Endothelial cell of umbilical vein (primary cell): ENCODE measurements around the gene CALD1. TPM values are rescaled to one million over a fixed set of nuclear protein-coding genes. Genes with fewer than 3 reads are reported as not detected.

Experiments
- BruUV-seq: library from RNA; stranded (reverse); fragments of 400-500 nt; replicated peaks from 2 replicates; lab custom pipeline; 2021; lab: Mats Ljungman, UMichigan
- CTCF ChIA-PET: fragments of 300-600, 350-600 bp; sonication (Branson Sonifier 250); formaldehyde crosslinking; loops from one replicate; lab custom pipeline; 2021; ENCODE audit warnings: antibody characterized with exemption, inconsistent platforms; lab: Charles Lee
- POLR2A ChIA-PET: fragments of 300-600, 350-600 bp; sonication (Branson Sonifier 250); formaldehyde crosslinking; loops from one replicate; lab custom pipeline; 2021; ENCODE audit warnings: antibody characterized with exemption, inconsistent platforms; lab: Charles Lee
- DNase-seq: peaks from one replicate; pipeline ENCODE4 v3.0.0-alpha.2; 2011; ENCODE audit warnings: low read depth, low spot score
- FAIRE-seq: peaks from 2 replicates; lab custom pipeline; 2011; peaks lifted over from hg19 to GRCh38; lab: Jason Lieb, UNC
- H2AFZ ChIP-seq: 2 replicates; pipeline ENCODE4 v1.6.0; 2012; ENCODE audit warnings: low read depth, low read length, control low read depth, inconsistent platforms
- H3K27ac ChIP-seq: 2 replicates; pipeline ENCODE4 v1.5.1; 2011; ENCODE audit warnings: low read depth, mild to moderate bottlenecking, control low read depth, low read length, moderate library complexity; ENCODE audit not compliant: insufficient read depth
- H3K27me3 ChIP-seq, 2 experiments: 2 replicates each; pipeline versions ENCODE4 v1.6.0 to v1.6.1; 2011; ENCODE audit warnings: low read length in 2 of 2, mixed read lengths in 1 of 2; ENCODE audit not compliant: control insufficient read depth in 2 of 2, insufficient read depth in 2 of 2
- H3K36me3 ChIP-seq, 2 experiments: 2 replicates in 1 of 2; 3 replicates in 1 of 2; pipeline ENCODE4 v1.5.1; 2011; ENCODE audit warnings: low read length in 2 of 2, mild to moderate bottlenecking in 1 of 2, moderate library complexity in 1 of 2; ENCODE audit not compliant: control insufficient read depth in 2 of 2, insufficient read depth in 2 of 2; ENCODE audit errors: extremely low read depth in 1 of 2
- H3K4me1 ChIP-seq: 3 replicates; pipeline ENCODE4 v1.5.1; 2011; ENCODE audit warnings: mild to moderate bottlenecking, low read length; ENCODE audit not compliant: control insufficient read depth, insufficient read depth; ENCODE audit errors: extremely low read depth
- H3K4me2 ChIP-seq: 2 replicates; pipeline ENCODE4 v1.6.1; 2011; ENCODE audit warnings: low read length, control low read depth, mixed read lengths; ENCODE audit not compliant: insufficient read depth
- H3K4me3 ChIP-seq, 3 experiments: fragments of 200-600 bp in 1 of 3; sonication (generic), shearing (Covaris generic) in 1 of 3; replicated peaks in 1 of 3; 2 replicates each; pipeline ENCODE4 v1.5.1; 2011 to 2016; ENCODE audit warnings: control low read depth in 3 of 3, low read length in 3 of 3, mild to moderate bottlenecking in 2 of 3, inconsistent platforms in 1 of 3, low read depth in 1 of 3, moderate library complexity in 1 of 3; ENCODE audit not compliant: insufficient read depth in 1 of 3
- H3K79me2 ChIP-seq: 2 replicates; pipeline ENCODE4 v1.6.0; 2012; ENCODE audit warnings: low read length, inconsistent platforms; ENCODE audit not compliant: control insufficient read depth, insufficient read depth
- H3K9ac ChIP-seq: replicated peaks from 2 replicates; pipeline ENCODE3; 2011; ENCODE audit warnings: low read length, control low read depth; ENCODE audit not compliant: insufficient read depth; ENCODE audit errors: extremely low read depth
- H3K9me1 ChIP-seq: replicated peaks from 3 replicates; pipeline ENCODE4 v1.6.0; 2011; ENCODE audit warnings: mild to moderate bottlenecking, low read length; ENCODE audit not compliant: control insufficient read depth, insufficient read depth; ENCODE audit errors: extremely low read depth
- H3K9me3 ChIP-seq: replicated peaks from 2 replicates; pipeline ENCODE4 v1.5.1; 2012; ENCODE audit warnings: low read length, inconsistent platforms; ENCODE audit not compliant: control insufficient read depth, insufficient read depth
- H4K20me1 ChIP-seq: replicated peaks from 2 replicates; pipeline ENCODE3; 2011; ENCODE audit warnings: mild to moderate bottlenecking, low read length; ENCODE audit not compliant: control insufficient read depth, insufficient read depth; ENCODE audit errors: extremely low read depth
- CTCF ChIP-seq, 2 donors: IDR thresholded peaks; 1 replicate in 1 of 2; 2 replicates in 1 of 2; pipeline ENCODE4 v1.5.1; 2011; ENCODE audit warnings: low read length in 2 of 2, mild to moderate bottlenecking in 2 of 2, moderate library complexity in 2 of 2, control low read depth in 1 of 2, inconsistent platforms in 1 of 2, low read depth in 1 of 2; ENCODE audit not compliant: insufficient read depth in 1 of 2; ENCODE audit errors: extremely low read depth in 1 of 2
- EZH2 ChIP-seq: IDR thresholded peaks from 2 replicates; pipeline ENCODE4 v1.6.1; 2012; ENCODE audit warnings: borderline replicate concordance, low read depth, mild to moderate bottlenecking, moderate library complexity, low read length, inconsistent platforms; ENCODE audit not compliant: severe bottlenecking
- FOS ChIP-seq: IDR thresholded peaks from 2 replicates; pipeline ENCODE4 v1.6.1; 2011; ENCODE audit warnings: mild to moderate bottlenecking, low read length, moderate library complexity, borderline replicate concordance; ENCODE audit not compliant: insufficient read depth
- MAX ChIP-seq: IDR thresholded peaks from 2 replicates; pipeline ENCODE4 v1.6.1; 2011; ENCODE audit not compliant: insufficient read depth, insufficient read length
- MYC ChIP-seq: IDR thresholded peaks from one replicate; pipeline ENCODE4 v1.6.1; 2011; ENCODE audit warnings: mild to moderate bottlenecking, low read depth, low read length
- dilution Hi-C: fragments of 300-500 bp; cut with MboI; formaldehyde crosslinking; loops from one replicate; pipeline ENCODE4 v1.15.0; 2019; ENCODE audit warnings: low sequenced_read_pairs; ENCODE audit not compliant: extremely low pct_ligation_motif_present
- intact Hi-C: fragments of 100-400 bp; cut with micrococcal nuclease; formaldehyde crosslinking; loops from one replicate; pipeline ENCODE4 v1.10.0; 2022
- polyA plus RNA-seq, 4 experiments: library from polyadenylated mRNA; depleted of rRNA in 3 of 4; stranded (reverse) in 3 of 4; unstranded in 1 of 4; fragments of >200 nt; gene quantifications; 2 replicates each; pipeline versions ENCODE4 v1.2.1 to v1.2.3, GENCODE V29; 2011 to 2012; ENCODE audit warnings: missing spikeins in 1 of 4
- total RNA-seq: library from RNA; stranded (reverse); gene quantifications from 2 replicates; pipeline ENCODE4 v1.2.3, GENCODE V29; 2021

Gene CALD1
- total and polyA plus RNA-seq, 2 donors (not counting 3 experiments of a cell fraction or from before 2014, with no cell fraction given) = 136 to 307 TPM

GRCh38 chr7:134820295-134820694 lies 40.9 kb downstream of the CALD1 start:
- peaks cover 0 to 12% of the 10 kb centered on the region in 2 experiments for H3K36me3 ChIP-seq
- ChIA-PET POLR2A (no interaction called here), CTCF (no interaction called here)
- peaks cover 84% of the 10 kb centered on the region for H3K79me2 ChIP-seq
- H3K9ac ChIP-seq = no peak overlapping the region
- H3K4me3 ChIP-seq = no peak overlapping the region
- no peak overlapping the region for H2AFZ ChIP-seq
- BruUV-seq = no TSS peak
- peaks cover 11% of the 10 kb centered on the region for H4K20me1 ChIP-seq
- FAIRE-seq (no peak), DNase-seq (no peak)
- intact Hi-C loops = no loop called here
- H3K4me1 ChIP-seq = no peaks in the 10 kb centered on the region
- no peaks in the 10 kb centered on the region for H3K27me3 ChIP-seq
- no peaks in the 10 kb centered on the region for H3K9me1 ChIP-seq
- H3K4me2 ChIP-seq = no peak overlapping the region
- dilution Hi-C loops = no loop called here
- no peak overlapping the region for H3K27ac ChIP-seq
- H3K9me3 ChIP-seq = no peaks in the 10 kb centered on the region
- TF ChIP-seq CTCF (IDR thresholded peaks at IDR 0.05; ENCODE audit: extremely low read depth in 1 of 2, insufficient read depth in 1 of 2, low read depth in 1 of 2, low read length in 2 of 2) = no peak
- no peak for TF ChIP-seq EZH2
- no peak for TF ChIP-seq FOS
- TF ChIP-seq MYC = no peak
- TF ChIP-seq MAX = no peak

- no peaks in the 10 kb centered on the region for H3K9me3 ChIP-seq
- no peak overlapping the region for H3K27ac ChIP-seq
- ChIA-PET POLR2A (interaction anchor here (0.6 kb wide), 1 partner anchor 8 kb away, joined by 3 read pairs; no protein-coding TSS in a partner anchor), CTCF (no interaction called here)
- intact Hi-C loops = no loop called here
- no TSS peak for BruUV-seq
- no peak overlapping the region for H2AFZ ChIP-seq
- H3K27me3 ChIP-seq = no peaks in the 10 kb centered on the region
- FAIRE-seq = no peak
- H3K79me2 ChIP-seq = peaks cover 81% of the 10 kb centered on the region
- no peaks in the 10 kb centered on the region for H3K4me1 ChIP-seq
- peaks cover 14% of the 10 kb centered on the region for H4K20me1 ChIP-seq
- no peak for TF ChIP-seq EZH2
- TF ChIP-seq CTCF (IDR thresholded peaks at IDR 0.05; ENCODE audit: extremely low read depth in 1 of 2, insufficient read depth in 1 of 2, low read depth in 1 of 2, low read length in 2 of 2) = no peak
- no peak for TF ChIP-seq MAX
- H3K36me3 ChIP-seq = peaks cover 0 to 14% of the 10 kb centered on the region in 2 experiments
- dilution Hi-C loops = no loop called here
- H3K9me1 ChIP-seq = no peaks in the 10 kb centered on the region
- H3K4me3 ChIP-seq = no peak overlapping the region
- DNase-seq = no peak
- H3K9ac ChIP-seq = no peak overlapping the region
- H3K4me2 ChIP-seq = no peak overlapping the region
These were observed 41.3 kb downstream of the CALD1 start for GRCh38 chr7:134820778-134821177.
